ENCODE data around the gene CIZ1. TPM values are rescaled to one million over a fixed set of nuclear protein-coding genes. Genes with fewer than 3 reads are reported as not detected.

CIZ1 gene
- polyA plus RNA-seq, 3 donors from 2014 or later = 4.4 to 36.4 (median 9.1) TPM

- no peaks in the 10 kb centered on the region for H3K36me3 Mint-ChIP-seq
- peaks cover 6 to 26% (median 18%) of the 10 kb centered on the region in 3 donors for H3K27me3 Mint-ChIP-seq (ENCODE audit: low read depth in 3 of 3)
- H3K27ac Mint-ChIP-seq = no peak overlapping the region
- H3K4me1 Mint-ChIP-seq = peaks cover 8 to 9% of the 10 kb centered on the region in 2 donors
- H3K4me3 Mint-ChIP-seq = no peak overlapping the region
- H3K9me3 Mint-ChIP-seq = no peaks in the 10 kb centered on the region
- no peak for DNase-seq
Observed at GRCh38 chr9:128206916-128207910, 15.8 kb upstream of the CIZ1 start.

GRCh38 chr9:128206484-128206883, 15.1 kb upstream of the CIZ1 start:
- Mint-ChIP-seq H3K9me3 (no peaks in the 10 kb centered on the region), H3K27ac (no peak overlapping the region), H3K36me3 (no peaks in the 10 kb centered on the region), H3K4me1 (peaks cover 9% of the 10 kb centered on the region in 2 donors), H3K4me3 (no peak overlapping the region), H3K27me3 (ENCODE audit: low read depth in 3 of 3) (peaks cover 6 to 22% (median 18%) of the 10 kb centered on the region in 3 donors)
- no peak for DNase-seq

DNA sequence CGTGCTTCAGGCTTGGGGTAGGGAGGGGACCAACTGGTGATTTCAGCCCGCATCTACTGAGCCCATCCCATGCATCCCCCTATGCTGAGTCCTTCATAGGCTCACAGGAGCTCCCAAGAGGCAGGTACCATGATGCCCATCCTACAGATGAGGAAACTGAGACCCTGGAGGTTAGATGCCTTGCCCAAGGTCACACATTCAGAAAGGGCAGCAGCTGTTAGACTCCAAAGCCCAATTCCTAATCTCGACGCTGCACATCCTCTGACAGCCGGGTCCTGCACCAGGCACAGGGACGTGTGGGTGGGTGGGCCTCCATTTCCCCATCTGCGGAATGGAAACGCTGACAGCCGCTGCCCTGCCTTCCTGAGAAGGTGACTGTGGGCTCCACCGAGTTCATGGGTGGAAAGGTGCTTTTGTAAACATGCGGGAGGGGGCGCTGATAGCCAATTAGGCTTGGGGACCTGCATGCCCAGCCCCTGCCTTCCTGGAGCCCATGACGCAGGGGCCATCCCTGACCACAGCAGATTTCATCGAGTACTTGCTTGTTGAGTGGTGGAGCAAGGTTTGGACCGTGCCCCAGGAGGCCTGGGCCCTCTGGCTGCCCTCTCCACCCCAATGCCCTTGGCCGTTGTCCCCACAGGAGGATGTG, 14.0 kb upstream of the CIZ1 start:
- no peak overlapping the region for H3K4me3 Mint-ChIP-seq
- H3K27me3 Mint-ChIP-seq (ENCODE audit: low read depth in 3 of 3) = peaks cover 3 to 15% (median 15%) of the 10 kb centered on the region in 3 donors
- no peaks in the 10 kb centered on the region for H3K36me3 Mint-ChIP-seq
- no peak for DNase-seq
- H3K4me1 Mint-ChIP-seq = peaks cover 9% of the 10 kb centered on the region in 2 donors
- no peak overlapping the region for H3K27ac Mint-ChIP-seq
- H3K9me3 Mint-ChIP-seq = no peaks in the 10 kb centered on the region

DNA sequence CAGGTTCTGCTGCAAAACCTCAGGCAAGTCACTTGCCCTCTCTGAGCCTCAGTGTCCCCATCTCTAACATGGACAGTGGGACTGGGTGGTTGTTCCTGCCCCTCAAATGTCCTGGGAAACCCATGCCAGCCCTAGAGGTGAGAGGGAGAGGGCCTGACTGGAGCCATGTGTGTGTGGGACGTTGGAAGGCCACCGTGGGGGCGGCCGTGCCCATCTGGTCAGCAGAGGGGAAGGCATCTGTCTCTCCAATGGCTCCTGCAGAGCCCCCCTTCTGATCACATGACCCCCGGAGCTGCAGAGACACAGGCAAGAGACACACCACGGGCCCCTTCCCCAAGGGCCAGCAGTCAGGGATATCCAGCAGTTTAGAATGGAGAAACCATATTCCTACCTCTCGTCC, 13.5 kb upstream of the CIZ1 start:
- H3K36me3 Mint-ChIP-seq = no peaks in the 10 kb centered on the region
- H3K4me3 Mint-ChIP-seq = peak overlapping the region in 1 of 5 donors; percentile 15
- peaks cover 9% of the 10 kb centered on the region in 2 donors for H3K4me1 Mint-ChIP-seq
- DNase-seq = no peak
- H3K9me3 Mint-ChIP-seq = no peaks in the 10 kb centered on the region
- peaks cover 2 to 15% (median 15%) of the 10 kb centered on the region in 3 donors for H3K27me3 Mint-ChIP-seq (ENCODE audit: low read depth in 3 of 3)
- no peak overlapping the region for H3K27ac Mint-ChIP-seq

DNA sequence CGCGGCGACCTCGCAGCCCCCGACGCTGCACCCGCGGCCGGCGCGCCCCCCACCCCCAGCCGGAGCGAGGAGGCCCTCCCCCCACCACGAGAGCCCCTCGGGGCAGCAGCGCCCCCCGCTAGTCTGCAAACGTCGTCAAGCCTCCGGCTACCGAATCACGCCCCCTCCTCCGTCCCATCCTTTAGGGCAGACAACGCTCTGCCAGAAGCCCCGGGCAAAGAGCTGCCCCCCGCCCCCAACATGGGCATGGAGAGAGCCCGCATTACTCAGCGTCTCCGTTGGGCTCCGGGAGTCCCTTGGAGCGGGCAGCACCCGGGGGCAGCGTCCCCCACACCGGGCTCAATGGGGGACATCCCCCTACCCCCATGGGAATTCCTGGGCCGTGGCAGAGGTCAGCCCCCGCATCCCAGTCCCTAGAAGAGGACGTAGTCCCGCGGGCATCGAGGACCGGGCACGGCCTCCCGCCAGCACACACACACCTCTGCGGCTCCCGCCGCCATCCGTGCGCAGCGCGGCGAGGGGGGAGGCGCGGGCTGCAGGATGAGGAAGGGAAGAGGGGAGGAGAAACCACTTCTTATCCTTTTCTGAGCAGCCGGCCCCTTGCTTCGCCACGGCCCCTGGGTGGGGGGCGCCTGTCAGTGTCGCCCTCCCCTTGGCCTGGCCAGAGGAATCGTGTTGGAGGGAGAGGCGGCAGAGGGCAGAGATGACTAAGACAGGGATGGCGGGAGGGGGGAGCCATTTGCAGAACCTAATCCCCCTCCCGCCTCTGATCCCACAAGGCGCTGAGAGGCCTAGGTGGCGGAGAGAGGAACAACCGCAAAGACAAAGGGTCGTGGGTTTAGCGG, 12.6 kb upstream of the CIZ1 start:
- Mint-ChIP-seq H3K36me3 (no peaks in the 10 kb centered on the region), H3K27ac (no peak overlapping the region), H3K4me3 (peak overlapping the region in 3 of 5 donors; percentile 30 to 59 (median 36)), H3K4me1 (peaks cover 9% of the 10 kb centered on the region in 2 donors), H3K9me3 (no peaks in the 10 kb centered on the region), H3K27me3 (ENCODE audit: low read depth in 3 of 3) (peaks cover 2 to 15% (median 10%) of the 10 kb centered on the region in 3 donors)
- DNase-seq = no peak

- Mint-ChIP-seq H3K36me3 (no peaks in the 10 kb centered on the region), H3K4me1 (peaks cover 9% of the 10 kb centered on the region in 2 donors), H3K4me3 (peak within 1 kb of the TSS; percentile 81 to 85 (median 82)), H3K27me3 (ENCODE audit: low read depth in 3 of 3) (peaks cover 2 to 10% (median 10%) of the 10 kb centered on the region in 3 donors), H3K27ac (peak within 1 kb of the TSS; percentile 26 to 82 (median 69)), H3K9me3 (no peaks in the 10 kb centered on the region)
- DNase-seq = peak; percentile 72 to 81 (median 78)
Observed at GRCh38 chr9:128203024-128203706, 11.8 kb upstream of the CIZ1 start, which contains the start of gene DNM1. TSS of gene DNM1 (plus strand) at chr9:128203379. CDS start at chr9:128203471, 92 bp downstream.

DNA sequence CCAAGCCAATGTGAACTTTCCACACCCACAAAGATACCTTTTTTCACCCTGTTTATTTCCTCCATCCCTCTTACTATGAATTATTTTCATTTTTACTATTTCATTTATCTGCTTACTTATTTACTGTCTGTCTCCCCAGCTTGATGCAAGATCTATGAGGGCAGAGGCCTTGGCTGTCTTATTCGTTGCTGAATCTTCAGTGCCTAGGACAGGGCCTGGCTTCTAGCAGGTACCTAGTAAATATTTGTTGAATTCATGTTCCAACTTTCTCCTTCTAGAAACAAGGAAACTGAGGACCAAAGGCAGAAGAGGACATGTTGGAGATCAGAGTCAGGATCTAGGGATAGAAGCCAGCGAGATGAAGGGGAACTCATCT, 11.3 kb upstream of the CIZ1 start:
- no peak for DNase-seq

DNA sequence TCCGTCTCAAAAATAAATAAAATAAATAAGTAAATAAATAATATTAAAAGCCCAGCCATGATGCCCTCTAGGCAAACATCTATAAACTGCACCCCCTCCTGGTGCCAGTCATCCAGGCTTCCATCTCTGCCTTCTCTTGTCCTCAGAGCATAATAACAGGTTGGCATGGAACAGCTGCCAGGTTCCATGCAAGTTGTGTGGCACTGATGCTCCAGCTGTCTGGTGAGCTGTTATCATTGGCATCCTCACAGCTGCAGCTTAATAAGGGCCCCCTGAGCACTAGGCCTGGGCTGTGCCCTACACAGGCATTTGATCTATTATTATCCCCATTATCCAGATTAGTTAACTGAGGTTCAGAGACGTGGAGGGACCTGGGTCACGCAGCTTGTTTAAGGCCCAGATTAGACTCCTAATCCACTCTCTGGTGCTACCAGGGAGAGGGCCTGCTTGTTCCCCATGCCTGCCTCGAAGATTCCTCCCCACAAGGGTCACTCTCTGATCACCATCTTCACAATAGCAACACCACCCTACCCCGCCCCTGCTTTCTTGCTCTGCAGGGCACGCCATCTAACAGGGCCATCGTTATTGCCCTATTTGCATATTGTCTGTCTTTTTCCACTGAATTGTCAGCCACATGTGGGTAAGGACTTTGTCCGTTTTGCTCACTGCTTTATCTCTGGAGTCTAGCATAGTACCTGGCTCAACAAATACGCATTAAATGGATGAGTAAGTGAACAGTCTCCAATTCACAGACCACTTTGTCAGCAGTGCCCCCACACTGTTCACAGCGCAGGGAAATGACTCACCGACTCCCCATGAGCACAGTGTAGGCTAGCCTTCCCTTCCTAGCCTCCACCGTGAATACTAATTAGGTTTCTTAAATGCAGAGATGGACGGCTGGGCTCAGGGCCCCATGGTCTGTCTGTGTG, 10.3 kb upstream of the CIZ1 start:
- peak overlapping the region in 1 of 6 donors; percentile 63 for H3K27ac Mint-ChIP-seq

More for the DNA sequence above, 11.3 kb upstream of the CIZ1 start:
- Mint-ChIP-seq H3K36me3 (no peaks in the 10 kb centered on the region), H3K9me3 (no peaks in the 10 kb centered on the region), H3K4me1 (peaks cover 9% of the 10 kb centered on the region in 2 donors), H3K4me3 (peak overlapping the region; percentile 81 to 85 (median 82)), H3K27ac (peak overlapping the region; percentile 26 to 82 (median 69)), H3K27me3 (ENCODE audit: low read depth in 3 of 3) (peaks cover 2 to 10% (median 10%) of the 10 kb centered on the region in 3 donors)

GRCh38 chr9:128193469-128194096, 2.2 kb upstream of the CIZ1 start:
- H3K27me3 Mint-ChIP-seq (ENCODE audit: low read depth in 3 of 3) = peaks cover 0 to 4% (median 0%) of the 10 kb centered on the region in 3 donors
- no peaks in the 10 kb centered on the region for H3K9me3 Mint-ChIP-seq
- H3K36me3 Mint-ChIP-seq = peaks cover 0 to 6% (median 0%) of the 10 kb centered on the region in 3 donors
- no peak overlapping the region for H3K27ac Mint-ChIP-seq
- peaks cover 23 to 24% of the 10 kb centered on the region in 2 donors for H3K4me1 Mint-ChIP-seq
- peak overlapping the region in 2 of 5 donors; percentile 52 to 54 for H3K4me3 Mint-ChIP-seq
- no peak for DNase-seq

More for the DNA sequence above, 10.3 kb upstream of the CIZ1 start:
- Mint-ChIP-seq H3K36me3 (no peaks in the 10 kb centered on the region), H3K9me3 (no peaks in the 10 kb centered on the region), H3K4me1 (peaks cover 9% of the 10 kb centered on the region in 2 donors), H3K4me3 (peak overlapping the region in 1 of 5 donors; percentile 14), H3K27me3 (ENCODE audit: low read depth in 3 of 3) (peaks cover 2 to 10% (median 6%) of the 10 kb centered on the region in 3 donors)
- DNase-seq = no peak

- DNase-seq = peak in 2 of 3 donors; percentile 39 to 50
- Mint-ChIP-seq H3K9me3 (no peaks in the 10 kb centered on the region), H3K36me3 (peaks cover 0 to 12% (median 0%) of the 10 kb centered on the region in 3 donors), H3K27me3 (ENCODE audit: low read depth in 3 of 3) (peaks cover 0 to 8% (median 1%) of the 10 kb centered on the region in 3 donors), H3K4me1 (peaks cover 23 to 30% of the 10 kb centered on the region in 2 donors), H3K4me3 (peak overlapping the region; percentile 33 to 92 (median 58)), H3K27ac (peak overlapping the region in 1 of 6 donors; percentile 32)
Observed at GRCh38 chr9:128192601-128193371, 1.4 kb upstream of the CIZ1 start.
